Memory B cell (primary cell): ENCODE results near the gene CPSF3.
A peak's percentile ranks its signal among the peaks of the same experiment; 100 is the strongest.

Source experiments
- ATAC-seq: fragments of 150-1000 bp; cut with Tn5 transposase; 2 replicates; pipeline ENCODE4 v1.10.0; 2021; ENCODE audit warnings: low read depth, mild to moderate bottlenecking, moderate library complexity
- DNase-seq, 2 donors: peaks; one replicate each; pipeline ENCODE4 v3.0.0; 2022; ENCODE audit warnings: low spot score in 2 of 2
- H3K27ac Mint-ChIP-seq: one replicate; pipeline ENCODE4 v1.8.0; 2022; ENCODE audit warnings: mild to moderate bottlenecking, moderate library complexity, mixed read lengths
- H3K27me3 Mint-ChIP-seq: one replicate; pipeline ENCODE4 v1.8.0; 2022; ENCODE audit warnings: mixed read lengths
- H3K36me3 Mint-ChIP-seq: one replicate; pipeline ENCODE4 v1.8.0; 2022; ENCODE audit warnings: mild to moderate bottlenecking, mixed read lengths
- H3K4me1 Mint-ChIP-seq: one replicate; pipeline ENCODE4 v1.8.0; 2022; ENCODE audit warnings: mixed read lengths
- H3K4me3 Mint-ChIP-seq: one replicate; pipeline ENCODE4 v1.8.0; 2022; ENCODE audit warnings: mild to moderate bottlenecking, moderate library complexity, mixed read lengths
- H3K9me3 Mint-ChIP-seq: one replicate; pipeline ENCODE4 v1.8.0; 2022; ENCODE audit warnings: mixed read lengths

The CPSF3 gene

DNA sequence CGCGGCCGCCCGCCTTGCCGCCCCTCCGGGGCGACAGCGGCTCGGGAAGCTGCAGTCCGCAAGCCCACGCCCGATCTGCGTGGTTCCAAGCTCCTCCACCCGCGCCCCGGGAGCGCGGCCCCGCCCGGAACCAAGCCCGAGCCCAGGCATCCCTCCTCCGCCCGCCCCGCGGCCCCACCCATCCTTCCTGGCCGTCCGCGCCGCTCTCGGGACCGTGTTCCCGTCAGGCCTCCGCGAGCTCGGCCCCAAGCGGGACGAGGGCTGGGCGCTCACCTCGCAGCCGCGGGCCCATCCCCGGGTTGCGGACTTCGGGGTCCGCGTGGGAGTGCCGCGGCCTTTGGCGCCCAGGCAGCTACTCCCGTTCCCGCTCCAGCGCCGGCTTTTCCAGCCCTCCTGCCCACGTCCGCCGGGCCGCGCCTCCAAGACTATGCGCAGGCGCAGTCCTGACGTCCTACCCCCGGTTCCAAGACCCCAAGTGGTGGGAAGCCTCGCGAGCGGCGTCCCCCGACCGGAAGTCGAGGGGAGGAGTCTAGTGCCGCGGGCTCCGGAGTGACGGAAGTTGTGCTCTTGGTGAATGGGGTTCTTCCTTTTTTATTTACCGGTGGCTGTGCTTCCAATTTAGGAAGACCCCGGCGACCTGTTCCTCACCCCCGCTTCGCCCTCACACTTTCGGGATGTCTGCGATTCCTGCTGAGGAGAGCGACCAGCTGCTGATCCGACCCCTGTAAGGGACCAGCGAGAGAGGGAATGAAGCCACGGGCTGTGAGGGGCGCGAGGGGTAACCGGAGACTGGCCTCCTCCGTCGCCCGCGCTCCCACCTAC lies at the start of gene CPSF3, which contains the start of gene ITGB1BP1:
Gene CPSF3 (plus strand): TSS at position 555 of the 822 bp plus-strand sequence. CDS start 120 bp downstream, at position 675.
Gene ITGB1BP1 (minus strand): TSS at position 429 of the 822 bp plus-strand sequence. CDS start 4,831 bp downstream, outside the sequence.
- H3K4me3 Mint-ChIP-seq, result no peak within 1 kb of the TSS
- peaks cover 19% of the 10 kb centered on the region for H3K4me1 Mint-ChIP-seq

DNA sequence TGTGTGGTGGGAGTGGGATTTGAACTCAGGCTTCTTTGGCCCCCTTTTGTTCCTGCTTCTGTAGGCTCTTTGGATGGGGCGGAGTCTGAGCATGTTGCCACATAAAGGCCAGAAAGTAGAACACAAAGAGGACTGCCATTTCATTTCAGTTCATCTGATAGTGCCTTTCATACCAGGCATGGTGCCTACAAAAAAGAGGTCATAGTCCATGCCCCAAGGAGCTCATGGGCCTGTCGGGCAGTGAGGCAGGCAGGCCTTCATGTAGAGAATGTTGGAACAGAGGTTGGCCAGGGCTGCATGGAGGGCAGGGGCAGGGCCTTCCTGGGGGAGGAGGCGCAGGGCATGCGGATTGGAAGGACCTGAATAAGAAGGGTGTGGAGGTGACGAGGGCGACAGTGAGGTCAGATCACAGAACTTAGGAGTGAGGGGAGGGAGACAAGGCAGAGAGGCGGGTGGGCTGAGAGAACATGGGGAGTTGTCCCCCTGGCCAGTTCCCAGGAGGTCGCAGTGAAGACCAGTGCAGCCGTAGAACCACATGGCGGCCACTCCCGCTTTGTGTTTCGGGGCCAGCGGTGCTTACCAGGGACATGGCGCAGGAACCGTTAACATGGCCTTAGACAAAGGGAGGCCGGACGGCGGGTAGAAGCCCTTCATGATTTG lies 49.3 kb upstream of the CPSF3 start:
- no peak for DNase-seq
- H3K27me3 Mint-ChIP-seq, result peaks cover 15% of the 10 kb centered on the region
- no peaks in the 10 kb centered on the region for H3K36me3 Mint-ChIP-seq
- peaks cover 14% of the 10 kb centered on the region for H3K4me1 Mint-ChIP-seq
- no peaks in the 10 kb centered on the region for H3K9me3 Mint-ChIP-seq
- H3K27ac Mint-ChIP-seq, result no peak overlapping the region
- H3K4me3 Mint-ChIP-seq, result no peak overlapping the region
- no peak for ATAC-seq

More for the DNA sequence above, at the start of gene CPSF3, which contains the start of gene ITGB1BP1:
- H3K27ac Mint-ChIP-seq, result peak within 1 kb of the TSS; percentile 93
- peaks cover 4% of the 10 kb centered on the region for H3K36me3 Mint-ChIP-seq
- DNase-seq (peak; percentile 93 to 95), ATAC-seq (peak; percentile 90)
- H3K27me3 Mint-ChIP-seq, result no peaks in the 10 kb centered on the region
- H3K9me3 Mint-ChIP-seq, result no peaks in the 10 kb centered on the region

- Mint-ChIP-seq H3K4me1 (peaks cover 14% of the 10 kb centered on the region), H3K27ac (no peak overlapping the region), H3K9me3 (no peaks in the 10 kb centered on the region), H3K36me3 (no peaks in the 10 kb centered on the region), H3K27me3 (peaks cover 9% of the 10 kb centered on the region), H3K4me3 (no peak overlapping the region)
- DNase-seq (no peak), ATAC-seq (peak; percentile 65)
Observed at GRCh38 chr2:9375857-9376428, 47.5 kb upstream of the CPSF3 start.

GRCh38 chr2:9377461-9378097 lies 45.9 kb upstream of the CPSF3 start:
- Mint-ChIP-seq H3K4me3 (no peak overlapping the region), H3K4me1 (peaks cover 9% of the 10 kb centered on the region), H3K27me3 (peaks cover 8% of the 10 kb centered on the region), H3K9me3 (no peaks in the 10 kb centered on the region), H3K27ac (no peak overlapping the region), H3K36me3 (no peaks in the 10 kb centered on the region)
- ATAC-seq (no peak), DNase-seq (no peak)

DNA sequence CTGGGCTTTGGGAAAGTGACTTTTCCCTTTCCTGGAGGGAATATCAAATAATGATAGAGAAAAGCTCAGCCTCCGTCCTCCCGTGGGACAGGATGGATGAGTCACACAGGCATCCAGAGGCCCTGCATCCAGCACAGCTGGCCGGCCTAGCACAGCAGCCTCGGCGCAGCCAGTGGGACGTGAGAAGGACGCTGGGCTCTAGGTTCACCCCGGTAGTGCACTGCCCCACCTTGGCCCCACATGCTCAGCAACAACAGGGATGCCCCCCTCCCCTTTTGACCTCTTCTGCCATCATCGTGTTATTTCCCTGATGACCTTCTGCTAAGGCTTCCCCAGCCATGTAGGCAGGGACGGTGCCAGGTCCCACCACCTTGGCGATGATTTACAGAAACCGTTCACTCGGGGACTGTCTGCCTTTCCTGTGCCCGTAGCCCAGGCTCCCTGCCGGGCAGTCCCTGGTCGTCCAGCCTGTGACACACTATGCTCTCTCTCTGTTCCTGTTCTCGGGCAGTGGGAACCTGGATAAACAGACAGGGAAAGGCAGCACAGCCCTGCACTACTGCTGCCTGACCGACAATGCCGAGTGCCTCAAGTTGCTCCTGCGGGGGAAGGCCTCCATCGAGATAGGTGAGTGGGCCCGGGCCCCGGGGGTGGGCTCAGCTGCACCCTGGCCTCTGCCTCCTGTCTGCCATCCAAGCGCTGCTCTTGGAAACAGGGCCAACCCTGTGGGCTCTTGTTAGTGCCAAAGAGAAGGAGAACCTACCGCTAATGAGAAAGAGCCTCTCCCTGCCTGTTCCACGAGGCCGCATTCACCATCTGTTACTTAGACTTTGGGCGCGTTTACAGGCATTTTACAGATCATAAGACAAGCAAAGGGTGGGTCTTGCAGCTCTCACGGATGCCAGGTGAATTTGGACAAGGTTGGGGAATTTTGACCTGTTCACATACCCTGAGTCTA lies 44.7 kb upstream of the CPSF3 start:
- Mint-ChIP-seq H3K36me3 (no peaks in the 10 kb centered on the region), H3K27ac (no peak overlapping the region)
- ATAC-seq, result no peak

GRCh38 chr2:9379391-9379755 lies 44.1 kb upstream of the CPSF3 start:
- no peak for ATAC-seq
- DNase-seq, result no peak
- H3K9me3 Mint-ChIP-seq, result no peaks in the 10 kb centered on the region
- H3K4me1 Mint-ChIP-seq, result peaks cover 5% of the 10 kb centered on the region
- H3K4me3 Mint-ChIP-seq, result no peak overlapping the region
- H3K27ac Mint-ChIP-seq, result no peak overlapping the region
- no peaks in the 10 kb centered on the region for H3K36me3 Mint-ChIP-seq
- H3K27me3 Mint-ChIP-seq, result peaks cover 4% of the 10 kb centered on the region

More for the DNA sequence above, 44.7 kb upstream of the CPSF3 start:
- no peak for DNase-seq
- H3K4me3 Mint-ChIP-seq, result no peak overlapping the region
- no peaks in the 10 kb centered on the region for H3K9me3 Mint-ChIP-seq
- peaks cover 7% of the 10 kb centered on the region for H3K27me3 Mint-ChIP-seq
- peaks cover 5% of the 10 kb centered on the region for H3K4me1 Mint-ChIP-seq

DNA sequence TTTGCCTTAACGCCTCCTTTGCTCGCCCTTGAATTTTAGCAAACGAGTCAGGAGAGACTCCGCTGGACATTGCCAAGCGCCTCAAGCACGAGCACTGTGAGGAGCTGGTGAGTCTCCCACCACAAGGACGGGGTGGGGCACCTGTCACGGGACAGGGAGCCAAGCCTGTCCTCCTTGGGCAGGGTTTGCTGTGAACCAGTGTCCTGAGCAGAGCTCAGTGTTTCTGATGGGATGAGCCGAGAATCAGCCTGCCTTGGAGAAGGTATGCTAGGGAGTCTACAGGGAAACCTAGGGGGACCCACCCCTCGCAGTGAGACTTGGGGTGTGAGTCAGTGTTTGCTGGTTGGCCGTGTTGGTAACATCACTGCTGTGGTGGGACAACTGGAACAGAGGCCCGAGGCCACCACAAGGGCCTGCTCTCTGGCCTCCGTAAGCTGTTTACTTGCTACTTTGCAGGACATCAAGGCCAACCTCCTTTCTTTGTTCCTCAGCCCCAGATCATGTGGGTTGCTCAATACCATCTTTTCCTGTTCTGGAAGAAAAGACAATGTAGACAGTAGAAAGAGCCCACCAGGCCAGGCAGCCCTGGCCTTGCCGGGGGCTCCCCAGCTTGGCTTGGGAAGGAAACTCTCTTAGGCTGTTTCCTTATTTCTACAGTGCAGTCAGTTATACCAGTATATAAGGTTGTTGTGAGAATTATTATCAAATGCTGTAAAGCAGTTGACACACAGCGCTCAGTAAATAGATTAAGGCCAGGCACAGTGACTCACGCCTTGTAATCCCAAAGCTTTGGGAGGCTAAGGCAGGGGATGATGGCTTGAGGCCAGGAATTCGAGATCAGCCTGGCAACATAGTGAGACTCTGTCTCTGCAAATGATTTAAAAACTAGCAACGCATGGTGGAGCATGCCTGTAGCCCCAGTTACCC lies 42.5 kb upstream of the CPSF3 start:
- no peaks in the 10 kb centered on the region for H3K9me3 Mint-ChIP-seq
- DNase-seq (no peak), ATAC-seq (no peak)
- H3K36me3 Mint-ChIP-seq, result no peaks in the 10 kb centered on the region
- no peak overlapping the region for H3K27ac Mint-ChIP-seq
- peaks cover 5% of the 10 kb centered on the region for H3K4me1 Mint-ChIP-seq
- H3K27me3 Mint-ChIP-seq, result peaks cover 4% of the 10 kb centered on the region
- H3K4me3 Mint-ChIP-seq, result no peak overlapping the region

GRCh38 chr2:9382604-9383235 lies 40.7 kb upstream of the CPSF3 start:
- no peak overlapping the region for H3K4me3 Mint-ChIP-seq
- H3K9me3 Mint-ChIP-seq, result peaks cover 2% of the 10 kb centered on the region
- H3K27ac Mint-ChIP-seq, result no peak overlapping the region
- ATAC-seq, result no peak
- no peaks in the 10 kb centered on the region for H3K4me1 Mint-ChIP-seq
- no peak for DNase-seq
- H3K36me3 Mint-ChIP-seq, result no peaks in the 10 kb centered on the region
- H3K27me3 Mint-ChIP-seq, result no peaks in the 10 kb centered on the region

GRCh38 chr2:9384521-9384920 lies 38.9 kb upstream of the CPSF3 start:
- Mint-ChIP-seq H3K27me3 (no peaks in the 10 kb centered on the region), H3K27ac (no peak overlapping the region), H3K4me1 (no peaks in the 10 kb centered on the region), H3K36me3 (no peaks in the 10 kb centered on the region), H3K4me3 (no peak overlapping the region), H3K9me3 (peaks cover 2% of the 10 kb centered on the region)
- ATAC-seq (no peak), DNase-seq (no peak)

DNA sequence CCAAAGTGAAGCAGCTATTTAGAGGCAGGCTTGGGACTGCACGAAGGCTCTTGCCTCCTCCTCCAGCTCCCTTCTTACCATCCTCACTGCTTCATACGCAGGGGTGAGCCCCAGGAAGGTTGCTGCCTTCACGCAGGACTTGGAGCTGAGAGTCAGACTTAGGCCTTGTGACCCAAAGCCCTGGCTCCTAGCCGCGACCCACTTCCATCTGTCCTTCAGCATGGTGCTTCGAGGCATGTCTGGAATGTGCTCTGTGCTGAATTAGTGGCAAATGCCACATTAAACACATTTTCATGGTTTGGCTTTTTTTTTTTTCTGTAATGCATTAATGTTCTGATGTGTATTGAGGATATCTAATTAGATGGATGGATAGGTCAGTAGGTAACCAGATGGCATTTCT lies 37.6 kb upstream of the CPSF3 start:
- no peaks in the 10 kb centered on the region for H3K27me3 Mint-ChIP-seq
- H3K4me1 Mint-ChIP-seq, result no peaks in the 10 kb centered on the region
- no peak overlapping the region for H3K27ac Mint-ChIP-seq
- no peaks in the 10 kb centered on the region for H3K36me3 Mint-ChIP-seq
- no peak for DNase-seq
- peaks cover 2% of the 10 kb centered on the region for H3K9me3 Mint-ChIP-seq
- H3K4me3 Mint-ChIP-seq, result no peak overlapping the region
- no peak for ATAC-seq

GRCh38 chr2:9388199-9388681 lies 35.2 kb upstream of the CPSF3 start:
- Mint-ChIP-seq H3K4me1 (no peaks in the 10 kb centered on the region), H3K36me3 (no peaks in the 10 kb centered on the region), H3K4me3 (no peak overlapping the region), H3K27me3 (no peaks in the 10 kb centered on the region), H3K9me3 (peaks cover 2% of the 10 kb centered on the region), H3K27ac (no peak overlapping the region)
- ATAC-seq (no peak), DNase-seq (no peak)
